NB4 (cell line): ENCODE measurements around the gene NCOA1.

Experiments used
- POLR2A ChIP-seq: IDR thresholded peaks from 2 replicates; pipeline ENCODE4 v1.6.1; 2011; ENCODE audit warnings: mild to moderate bottlenecking; ENCODE audit not compliant: insufficient read length; ENCODE audit errors: extremely low read depth
- TF ChIP-seq, protein P1 (sequence below): IDR thresholded peaks from one replicate; pipeline ENCODE4 v1.5.1; 2012; ENCODE audit warnings: low read depth, low read length

DNA sequence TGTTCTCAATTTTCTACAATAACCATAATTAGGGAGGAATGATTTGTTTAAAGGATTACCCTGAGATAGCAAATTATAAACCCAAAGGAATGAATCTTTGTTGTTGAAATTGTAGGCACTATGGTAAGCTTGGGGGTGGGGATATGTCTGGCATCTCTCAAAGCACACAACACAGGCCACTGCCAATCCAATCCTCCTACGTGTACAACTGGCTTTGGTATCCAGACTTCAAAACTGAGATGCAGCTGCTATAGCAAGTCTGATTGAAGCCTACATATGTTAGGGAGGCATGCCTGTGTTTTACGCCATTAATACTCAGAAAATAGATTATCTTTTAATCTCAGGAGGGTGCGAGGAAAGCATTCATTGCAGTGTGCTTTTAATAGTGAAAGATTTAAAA lies 5.9 kb upstream of the NCOA1 start:
- no peak for TF ChIP-seq POLR2A
- TF ChIP-seq, protein P1, sequence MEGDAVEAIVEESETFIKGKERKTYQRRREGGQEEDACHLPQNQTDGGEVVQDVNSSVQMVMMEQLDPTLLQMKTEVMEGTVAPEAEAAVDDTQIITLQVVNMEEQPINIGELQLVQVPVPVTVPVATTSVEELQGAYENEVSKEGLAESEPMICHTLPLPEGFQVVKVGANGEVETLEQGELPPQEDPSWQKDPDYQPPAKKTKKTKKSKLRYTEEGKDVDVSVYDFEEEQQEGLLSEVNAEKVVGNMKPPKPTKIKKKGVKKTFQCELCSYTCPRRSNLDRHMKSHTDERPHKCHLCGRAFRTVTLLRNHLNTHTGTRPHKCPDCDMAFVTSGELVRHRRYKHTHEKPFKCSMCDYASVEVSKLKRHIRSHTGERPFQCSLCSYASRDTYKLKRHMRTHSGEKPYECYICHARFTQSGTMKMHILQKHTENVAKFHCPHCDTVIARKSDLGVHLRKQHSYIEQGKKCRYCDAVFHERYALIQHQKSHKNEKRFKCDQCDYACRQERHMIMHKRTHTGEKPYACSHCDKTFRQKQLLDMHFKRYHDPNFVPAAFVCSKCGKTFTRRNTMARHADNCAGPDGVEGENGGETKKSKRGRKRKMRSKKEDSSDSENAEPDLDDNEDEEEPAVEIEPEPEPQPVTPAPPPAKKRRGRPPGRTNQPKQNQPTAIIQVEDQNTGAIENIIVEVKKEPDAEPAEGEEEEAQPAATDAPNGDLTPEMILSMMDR = no peak
